GM12878 (cell line): ENCODE results near the gene SETD1A. TPM values are rescaled to one million over a fixed set of nuclear protein-coding genes. Genes with fewer than 3 reads are reported as not detected.

ENCODE experiments used
- ATAC-seq: fragments of 200-7000 bp; cut with Tn5 transposase; 3 replicates; pipeline ENCODE4 v1.9.1; 2020; ENCODE audit warnings: mild to moderate bottlenecking, moderate library complexity
- Bru-seq: library from RNA; stranded (reverse); fragments of 400-500 nt; gene quantifications from one replicate; lab custom pipeline; 2021; lab: Mats Ljungman, UMichigan
- BruChase-seq, 2 experiments: library from RNA; stranded (reverse); fragments of 400-500 nt; gene quantifications; one replicate each; lab custom pipeline; 2021; lab: Mats Ljungman, UMichigan
- BruUV-seq: library from RNA; stranded (reverse); fragments of 400-500 nt; replicated peaks from 2 replicates; lab custom pipeline; 2021; lab: Mats Ljungman, UMichigan
- CTCF ChIA-PET: fragments of 300-600 bp; sonication (Branson Sonifier 250); formaldehyde crosslinking; extraction: SDS; loops from one replicate; lab custom pipeline; 2021; ENCODE audit warnings: inconsistent platforms; lab: Yijun Ruan, JAX
- POLR2A ChIA-PET: fragments of 350-600 bp; formaldehyde crosslinking; extraction: SDS; loops from one replicate; lab custom pipeline; 2021; ENCODE audit warnings: inconsistent platforms; lab: Charles Lee
- RAD21 ChIA-PET: fragments of 300-600 bp; sonication (Branson Sonifier 250); formaldehyde crosslinking; loops from one replicate; lab custom pipeline; 2023; ENCODE audit warnings: antibody characterized with exemption; ENCODE audit not compliant: unreplicated experiment; lab: Charles Lee
- SMC1A ChIA-PET: fragments of 300-600 bp; sonication (Branson Sonifier 250); formaldehyde crosslinking; loops from one replicate; lab custom pipeline; 2023; ENCODE audit not compliant: unreplicated experiment, uncharacterized antibody; lab: Charles Lee
- DNase-seq: peaks from one replicate; pipeline ENCODE4 v3.0.0-alpha.2; 2011; ENCODE audit warnings: low read depth, low spot score
- FAIRE-seq: peaks from 3 replicates; lab custom pipeline; 2011; peaks lifted over from hg19 to GRCh38; lab: Jason Lieb, UNC
- H2AFZ ChIP-seq: 2 replicates; pipeline ENCODE4 v1.6.0; 2011; ENCODE audit warnings: low read depth, low read length, control low read depth; ENCODE audit not compliant: control insufficient read depth
- H3K27ac ChIP-seq: 2 replicates; pipeline ENCODE4 v1.5.1; 2011; ENCODE audit warnings: control low read depth; ENCODE audit not compliant: control insufficient read depth, insufficient read depth
- H3K27me3 ChIP-seq, 2 experiments: replicated peaks in 1 of 2; 2 replicates each; pipeline versions ENCODE4 v1.6.0 to v1.6.1; 2011; ENCODE audit warnings: low read length in 1 of 2; ENCODE audit not compliant: control insufficient read depth in 2 of 2, insufficient read depth in 2 of 2
- H3K36me3 ChIP-seq, 2 experiments: 2 replicates each; pipeline ENCODE4 v1.5.1; 2011; ENCODE audit warnings: low read length in 1 of 2; ENCODE audit not compliant: control insufficient read depth in 2 of 2, insufficient read depth in 2 of 2
- H3K4me1 ChIP-seq: 2 replicates; pipeline ENCODE4 v1.6.1; 2011; ENCODE audit warnings: mild to moderate bottlenecking, low read length, moderate library complexity, mixed read lengths; ENCODE audit not compliant: control insufficient read depth, insufficient read depth
- H3K4me2 ChIP-seq: 2 replicates; pipeline ENCODE4 v1.6.0; 2011; ENCODE audit warnings: control low read depth; ENCODE audit not compliant: control insufficient read depth, insufficient read depth
- H3K4me3 ChIP-seq: fragments of 200-600 bp; sonication (generic); 2 replicates; pipeline ENCODE4 v1.5.1; 2016
- H3K79me2 ChIP-seq: 2 replicates; pipeline ENCODE4 v1.6.0; 2011; ENCODE audit warnings: low read length; ENCODE audit not compliant: control insufficient read depth, insufficient read depth
- H3K9ac ChIP-seq: 2 replicates; pipeline ENCODE4 v1.8.0; 2011; ENCODE audit warnings: low read length, control low read depth, mixed read lengths; ENCODE audit not compliant: control insufficient read depth, insufficient read depth
- H3K9me3 ChIP-seq: replicated peaks from 3 replicates; pipeline ENCODE4 v1.5.1; 2011; ENCODE audit warnings: mild to moderate bottlenecking, low read length; ENCODE audit not compliant: control insufficient read depth, insufficient read depth
- H4K20me1 ChIP-seq: 2 replicates; pipeline ENCODE4 v1.6.0; 2011; ENCODE audit not compliant: control insufficient read depth, insufficient read depth
- EZH2 ChIP-seq: IDR thresholded peaks from 2 replicates; pipeline ENCODE4 v1.6.1; 2012; ENCODE audit warnings: low read depth, mild to moderate bottlenecking, control low read depth, inconsistent platforms, low read length, borderline replicate concordance; ENCODE audit not compliant: control insufficient read depth
- MEF2B ChIP-seq: fragments of 450-650 bp; IDR thresholded peaks from 2 replicates; pipeline ENCODE4 v1.6.1; 2018; ENCODE audit warnings: mild to moderate bottlenecking, moderate library complexity; ENCODE audit not compliant: partially characterized antibody, poor library complexity, severe bottlenecking
- NR2F1 ChIP-seq: fragments of 450-650 bp; conservative IDR thresholded peaks from 2 replicates; pipeline ENCODE4 v1.6.1; 2017; ENCODE audit warnings: mild to moderate bottlenecking
- SIX5 ChIP-seq: IDR thresholded peaks from 2 replicates; pipeline ENCODE4 v1.6.1; 2011; ENCODE audit warnings: mild to moderate bottlenecking, low read depth, low read length, moderate library complexity; ENCODE audit not compliant: severe bottlenecking
- SRF ChIP-seq, 2 experiments: IDR thresholded peaks; 2 replicates each; pipeline ENCODE4 v1.6.1; 2011; ENCODE audit warnings: low read depth in 2 of 2, low read length in 2 of 2, mild to moderate bottlenecking in 1 of 2, moderate library complexity in 1 of 2
- TBL1XR1 ChIP-seq: IDR thresholded peaks from 2 replicates; pipeline ENCODE4 v1.6.1; 2012; ENCODE audit warnings: low read depth, low read length, improper control_type of control experiment
- WGBS: methylation state at CpG from one replicate; pipeline ENCODE4 v1.1.6; 2016; ENCODE audit warnings: low lambda C conversion rate; ENCODE audit not compliant: insufficient replicate concordance, insufficient coverage; ENCODE audit errors: missing lambda C conversion rate; 5-methylcytosine and 5-hydroxymethylcytosine counted together
- in situ Hi-C: fragments of 300-500 bp; cut with MboI; formaldehyde crosslinking; loops from 9 replicates; pipeline ENCODE4 v1.14.3; 2018; ENCODE audit warnings: mixed read lengths
- intact Hi-C: fragments of 100-400 bp; cut with micrococcal nuclease; formaldehyde crosslinking; loops from one replicate; pipeline ENCODE4 v1.14.2; 2022; ENCODE audit not compliant: unreplicated experiment
- long read RNA-seq, 2 experiments: library from polyadenylated mRNA; unstranded; transcript quantifications; one replicate each; pipeline ENCODE4 v2.0.0, GENCODE V29; 2019 to 2020
- polyA minus RNA-seq, 3 experiments: library from RNA; depleted of rRNA, polyadenylated mRNA; stranded (reverse); fragments of >200 nt; gene quantifications; 2 replicates each; pipeline ENCODE4 v1.2.3, GENCODE V29; 2011
- polyA plus RNA-seq, 11 experiments: library from polyadenylated mRNA; depleted of rRNA in 4 of 11; unstranded in 6 of 11; stranded (reverse) in 5 of 11; fragments of >200 nt; fragmentation: Nextera tagmentation in 4 of 11; fragmentation: Illumina TruSeq in 1 of 11; extraction: Ambion mirVana in 4 of 11; extraction: Trizol in 1 of 11; gene quantifications; 1 replicate in 1 of 11; 2 replicates in 10 of 11; pipeline versions ENCODE4 v1.2.1 to v1.2.3, GENCODE V29; 2011 to 2016; ENCODE audit warnings: inconsistent platforms in 2 of 11, missing spikeins in 2 of 11, low read depth in 1 of 11
- total RNA-seq, 4 experiments: library from RNA; depleted of rRNA in 3 of 4; stranded (reverse); fragments of >200 nt in 3 of 4; fragmentation: Illumina TruSeq in 1 of 4; extraction: Trizol in 1 of 4; gene quantifications; 2 replicates each; pipeline versions ENCODE4 v1.2.1 to v1.2.3, GENCODE V29; 2013 to 2021
- TF ChIP-seq, protein P1 (sequence below): IDR thresholded peaks from 2 replicates; pipeline ENCODE4 v1.6.1; 2012; ENCODE audit warnings: low read depth, low read length, improper control_type of control experiment
- TF ChIP-seq, protein P2 (sequence below): fragments of 450-650 bp; conservative IDR thresholded peaks from 2 replicates; pipeline ENCODE4 v1.6.1; 2017; ENCODE audit warnings: mild to moderate bottlenecking, moderate library complexity
- TF ChIP-seq, protein P3 (sequence below): IDR thresholded peaks from 2 replicates; pipeline ENCODE4 v1.6.1; 2012; ENCODE audit warnings: improper control_type of control experiment, low read depth, low read length; ENCODE audit not compliant: insufficient replicate concordance

Gene SETD1A
- total RNA-seq (2013; cell fraction: nucleolus; rRNA removed): 9.8 and 13.3 TPM in 2 replicates
- total RNA-seq (2014; rRNA removed) (1.7 and 3.6 TPM in 2 replicates), total RNA-seq (2014; rRNA removed; fragmentation: Illumina TruSeq; extraction: Trizol) (2.0 and 2.1 TPM in 2 replicates), total RNA-seq (2021) (20.6 and 25.9 TPM in 2 replicates), polyA plus RNA-seq (2011; rRNA removed) (0.37 and 1.5 TPM in 2 replicates), polyA plus RNA-seq (2014; fragmentation: Illumina TruSeq; extraction: Trizol) (8.9 and 11.4 TPM in 2 replicates), polyA plus RNA-seq (2014; fragmentation: Nextera tagmentation; extraction: Ambion mirVana) (under 1 TPM; 0.02 to 0.18 TPM), polyA plus RNA-seq (2014; rRNA removed) (10.6 and 15.2 TPM in 2 replicates), polyA plus RNA-seq (2016; fragmentation: Nextera tagmentation; extraction: Ambion mirVana) (1 to 10 TPM; 6.1 to 7.4 TPM), polyA minus RNA-seq (2011; rRNA and poly(A)+ RNA removed) (1.6 and 2.2 TPM in 2 replicates), Bru-seq, nascent RNA (percentile 66 among the genes with signal in this experiment), BruChase-seq, experiment 1, labeled RNA remaining after a 6-hour chase (percentile 75 among the genes with signal in this experiment), BruChase-seq, experiment 2, labeled RNA remaining after a 2-hour chase (percentile 76 among the genes with signal in this experiment)
- polyA plus RNA-seq (2011; ENCODE audit: low read depth): 7.8 TPM
- polyA plus RNA-seq (2011; cell fraction: cytosol; rRNA removed): 1.5 and 1.6 TPM in 2 replicates
- polyA plus RNA-seq (2011; cell fraction: nucleus; rRNA removed): 9.6 and 18.4 TPM in 2 replicates
- polyA plus RNA-seq (2012): 9.9 and 23.0 TPM in 2 replicates
- polyA minus RNA-seq (2011; cell fraction: cytosol; rRNA and poly(A)+ RNA removed): 4.3 and 11.0 TPM in 2 replicates
- 3.6 and 8.7 TPM in 2 replicates for polyA minus RNA-seq (2011; cell fraction: nucleus; rRNA and poly(A)+ RNA removed)
- long read RNA-seq, experiment 1: 0 reads
- long read RNA-seq, experiment 2, partial matches to known transcripts: 0 of 1 reads
- long read RNA-seq, experiment 2, other reads (novel, unspliced or antisense): 1 of 1 reads

DNA sequence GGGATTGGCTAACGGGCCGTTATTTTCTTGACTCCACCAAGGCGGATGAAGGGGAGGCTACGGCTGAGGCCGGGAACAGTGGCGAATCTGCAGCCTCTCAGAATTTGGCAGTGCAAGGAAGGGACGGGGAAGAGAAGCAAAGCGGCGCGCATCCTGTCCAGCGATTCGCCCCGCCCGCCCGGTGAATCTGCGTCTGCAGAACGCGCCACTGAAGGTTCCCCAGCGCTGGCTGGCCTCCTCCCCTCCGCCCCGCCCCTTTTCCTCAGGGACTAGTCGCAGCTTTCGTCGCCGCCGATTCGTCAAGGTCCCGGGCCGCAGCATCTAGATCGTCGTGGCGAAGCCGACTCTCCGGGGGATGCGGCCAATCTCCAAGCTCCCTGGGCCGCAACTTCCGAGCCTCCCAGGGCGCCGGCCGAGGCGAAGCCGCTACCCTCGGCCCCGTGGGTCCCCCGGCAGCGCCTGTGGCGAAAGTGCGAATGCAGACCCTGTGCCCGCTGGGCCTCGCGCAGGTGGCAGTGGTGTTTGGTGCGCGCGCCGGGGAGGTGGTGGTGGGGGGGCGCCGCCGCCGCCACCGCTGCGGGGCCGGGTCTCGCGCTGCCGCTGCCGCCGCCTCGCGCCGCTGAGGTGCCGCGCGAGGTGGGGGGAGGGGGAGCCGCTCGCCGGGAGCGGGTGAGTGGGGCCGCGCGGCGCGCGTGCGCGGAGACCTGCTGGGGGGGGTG is at the start of gene SETD1A:
SETD1A (plus strand) TSS at position 299 of the 719 bp plus-strand sequence. CDS start 978 bp downstream, outside the sequence.
- peak within 1 kb of the TSS; percentile 100 for H3K9ac ChIP-seq
- H3K27me3 ChIP-seq: no peaks in the 10 kb centered on the region
- ChIA-PET SMC1A (no interaction called here), CTCF (no interaction called here), POLR2A (interaction anchor here (0.6 to 0.9 kb wide), 2 partner anchors 29 to 116 kb away, joined by 3 to 5 read pairs; partner anchors contain the start of genes ZNF646 and ZNF668), RAD21 (interaction anchor here (0.6 kb wide), 1 partner anchor 56 kb away, joined by 3 read pairs; no protein-coding TSS in a partner anchor)
- peak within 1 kb of the TSS; percentile 78 for H3K4me2 ChIP-seq
- no peaks in the 10 kb centered on the region; the same call in 1 of the 2 replicates for H4K20me1 ChIP-seq
- peak within 1 kb of the TSS; percentile 92 for H3K4me3 ChIP-seq
- peaks cover 12% of the 10 kb centered on the region for H3K79me2 ChIP-seq
- ATAC-seq: peak; percentile 92
- peak within 1 kb of the TSS; percentile 96 for H2AFZ ChIP-seq
- intact Hi-C loops (loop anchor here (10.0 kb wide), 2 partner anchors 137 to 917 kb away; partner anchors contain the start of genes VKORC1 and ZNF267), in situ Hi-C loops (loop anchor here (10.0 kb wide), 2 partner anchors 757 to 917 kb away; partner anchors contain the start of gene ZNF267)
- H3K4me1 ChIP-seq: peaks cover 13% of the 10 kb centered on the region
- BruUV-seq: no TSS peak
- peaks cover 4 to 31% of the 10 kb centered on the region in 2 experiments for H3K36me3 ChIP-seq
- FAIRE-seq: peak; percentile 88
- H3K9me3 ChIP-seq: no peaks in the 10 kb centered on the region
- DNase-seq: peak; percentile 57
- 1% methylated on average over 72 of the region's 85 CpGs for WGBS
- peak within 1 kb of the TSS; percentile 100 for H3K27ac ChIP-seq
- TF ChIP-seq NR2F1: peak; percentile 54
- TF ChIP-seq, protein P1, sequence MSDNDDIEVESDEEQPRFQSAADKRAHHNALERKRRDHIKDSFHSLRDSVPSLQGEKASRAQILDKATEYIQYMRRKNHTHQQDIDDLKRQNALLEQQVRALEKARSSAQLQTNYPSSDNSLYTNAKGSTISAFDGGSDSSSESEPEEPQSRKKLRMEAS: no peak
- TF ChIP-seq MEF2B: peak; percentile 62
- TF ChIP-seq TBL1XR1: no peak
- TF ChIP-seq EZH2: no peak
- TF ChIP-seq SIX5: no peak
- TF ChIP-seq SRF (IDR thresholded peaks at IDR 0.05; ENCODE audit: low read depth in 2 of 2, low read length in 2 of 2): peak in 1 of 2 experiments; percentile 36; a peak in 2 of 4 replicates
- TF ChIP-seq, protein P2, sequence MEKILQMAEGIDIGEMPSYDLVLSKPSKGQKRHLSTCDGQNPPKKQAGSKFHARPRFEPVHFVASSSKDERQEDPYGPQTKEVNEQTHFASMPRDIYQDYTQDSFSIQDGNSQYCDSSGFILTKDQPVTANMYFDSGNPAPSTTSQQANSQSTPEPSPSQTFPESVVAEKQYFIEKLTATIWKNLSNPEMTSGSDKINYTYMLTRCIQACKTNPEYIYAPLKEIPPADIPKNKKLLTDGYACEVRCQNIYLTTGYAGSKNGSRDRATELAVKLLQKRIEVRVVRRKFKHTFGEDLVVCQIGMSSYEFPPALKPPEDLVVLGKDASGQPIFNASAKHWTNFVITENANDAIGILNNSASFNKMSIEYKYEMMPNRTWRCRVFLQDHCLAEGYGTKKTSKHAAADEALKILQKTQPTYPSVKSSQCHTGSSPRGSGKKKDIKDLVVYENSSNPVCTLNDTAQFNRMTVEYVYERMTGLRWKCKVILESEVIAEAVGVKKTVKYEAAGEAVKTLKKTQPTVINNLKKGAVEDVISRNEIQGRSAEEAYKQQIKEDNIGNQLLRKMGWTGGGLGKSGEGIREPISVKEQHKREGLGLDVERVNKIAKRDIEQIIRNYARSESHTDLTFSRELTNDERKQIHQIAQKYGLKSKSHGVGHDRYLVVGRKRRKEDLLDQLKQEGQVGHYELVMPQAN: peak; percentile 44; the same call in 1 of the 2 replicates
- TF ChIP-seq, protein P3, sequence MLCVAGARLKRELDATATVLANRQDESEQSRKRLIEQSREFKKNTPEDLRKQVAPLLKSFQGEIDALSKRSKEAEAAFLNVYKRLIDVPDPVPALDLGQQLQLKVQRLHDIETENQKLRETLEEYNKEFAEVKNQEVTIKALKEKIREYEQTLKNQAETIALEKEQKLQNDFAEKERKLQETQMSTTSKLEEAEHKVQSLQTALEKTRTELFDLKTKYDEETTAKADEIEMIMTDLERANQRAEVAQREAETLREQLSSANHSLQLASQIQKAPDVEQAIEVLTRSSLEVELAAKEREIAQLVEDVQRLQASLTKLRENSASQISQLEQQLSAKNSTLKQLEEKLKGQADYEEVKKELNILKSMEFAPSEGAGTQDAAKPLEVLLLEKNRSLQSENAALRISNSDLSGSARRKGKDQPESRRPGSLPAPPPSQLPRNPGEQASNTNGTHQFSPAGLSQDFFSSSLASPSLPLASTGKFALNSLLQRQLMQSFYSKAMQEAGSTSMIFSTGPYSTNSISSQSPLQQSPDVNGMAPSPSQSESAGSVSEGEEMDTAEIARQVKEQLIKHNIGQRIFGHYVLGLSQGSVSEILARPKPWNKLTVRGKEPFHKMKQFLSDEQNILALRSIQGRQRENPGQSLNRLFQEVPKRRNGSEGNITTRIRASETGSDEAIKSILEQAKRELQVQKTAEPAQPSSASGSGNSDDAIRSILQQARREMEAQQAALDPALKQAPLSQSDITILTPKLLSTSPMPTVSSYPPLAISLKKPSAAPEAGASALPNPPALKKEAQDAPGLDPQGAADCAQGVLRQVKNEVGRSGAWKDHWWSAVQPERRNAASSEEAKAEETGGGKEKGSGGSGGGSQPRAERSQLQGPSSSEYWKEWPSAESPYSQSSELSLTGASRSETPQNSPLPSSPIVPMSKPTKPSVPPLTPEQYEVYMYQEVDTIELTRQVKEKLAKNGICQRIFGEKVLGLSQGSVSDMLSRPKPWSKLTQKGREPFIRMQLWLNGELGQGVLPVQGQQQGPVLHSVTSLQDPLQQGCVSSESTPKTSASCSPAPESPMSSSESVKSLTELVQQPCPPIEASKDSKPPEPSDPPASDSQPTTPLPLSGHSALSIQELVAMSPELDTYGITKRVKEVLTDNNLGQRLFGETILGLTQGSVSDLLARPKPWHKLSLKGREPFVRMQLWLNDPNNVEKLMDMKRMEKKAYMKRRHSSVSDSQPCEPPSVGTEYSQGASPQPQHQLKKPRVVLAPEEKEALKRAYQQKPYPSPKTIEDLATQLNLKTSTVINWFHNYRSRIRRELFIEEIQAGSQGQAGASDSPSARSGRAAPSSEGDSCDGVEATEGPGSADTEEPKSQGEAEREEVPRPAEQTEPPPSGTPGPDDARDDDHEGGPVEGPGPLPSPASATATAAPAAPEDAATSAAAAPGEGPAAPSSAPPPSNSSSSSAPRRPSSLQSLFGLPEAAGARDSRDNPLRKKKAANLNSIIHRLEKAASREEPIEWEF: no peak
